GM21367 (cell line): ENCODE data around the gene PRKCE.

Experiments
- ATAC-seq: cut with Tn5 transposase; IDR thresholded peaks from one replicate; pipeline ENCODE4 v1.9.1; 2021; ENCODE audit not compliant: unreplicated experiment

Gene PRKCE

GRCh38 chr2:46006473-46007025 is 355.1 kb downstream of the PRKCE start:
- ATAC-seq, result no peak

GRCh38 chr2:46007412-46007811 is 355.9 kb downstream of the PRKCE start:
- ATAC-seq, result no peak

- no peak for ATAC-seq
Observed at GRCh38 chr2:46008091-46008870, 356.8 kb downstream of the PRKCE start.

GRCh38 chr2:46009315-46009714 is 357.8 kb downstream of the PRKCE start:
- no peak for ATAC-seq

GRCh38 chr2:46009772-46010171 is 358.3 kb downstream of the PRKCE start:
- ATAC-seq, result no peak

GRCh38 chr2:46010223-46010924 is 358.9 kb downstream of the PRKCE start:
- ATAC-seq, result no peak

GRCh38 chr2:46010925-46011490 is 359.5 kb downstream of the PRKCE start:
- no peak for ATAC-seq

GRCh38 chr2:46012618-46013240 is 361.3 kb downstream of the PRKCE start:
- no peak for ATAC-seq

GRCh38 chr2:46013726-46014125 is 362.3 kb downstream of the PRKCE start:
- ATAC-seq, result no peak

GRCh38 chr2:46014911-46015654 is 363.6 kb downstream of the PRKCE start:
- ATAC-seq, result no peak

GRCh38 chr2:46015671-46016070 is 364.2 kb downstream of the PRKCE start:
- ATAC-seq, result no peak

GRCh38 chr2:46016091-46016490 is 364.6 kb downstream of the PRKCE start:
- ATAC-seq, result no peak

GRCh38 chr2:46018773-46019591 is 367.5 kb downstream of the PRKCE start:
- ATAC-seq, result no peak

- ATAC-seq, result no peak
Observed at GRCh38 chr2:46020416-46020815, 368.9 kb downstream of the PRKCE start.

GRCh38 chr2:46023165-46023854 is 371.8 kb downstream of the PRKCE start:
- ATAC-seq, result no peak

GRCh38 chr2:46024146-46024779 is 372.8 kb downstream of the PRKCE start:
- no peak for ATAC-seq

GRCh38 chr2:46025081-46025480 is 373.6 kb downstream of the PRKCE start:
- ATAC-seq, result no peak

GRCh38 chr2:46025676-46026075 is 374.2 kb downstream of the PRKCE start:
- ATAC-seq, result no peak

- no peak for ATAC-seq
Observed at GRCh38 chr2:46026431-46026830, 375.0 kb downstream of the PRKCE start.
